HS-5 (cell line): Measurements from ENCODE around the gene RANGAP1.

ENCODE experiments used
- DNase-seq: peaks from one replicate; pipeline ENCODE4 v3.0.0-alpha.2; 2012; ENCODE audit warnings: low read depth

The RANGAP1 gene, protein sequence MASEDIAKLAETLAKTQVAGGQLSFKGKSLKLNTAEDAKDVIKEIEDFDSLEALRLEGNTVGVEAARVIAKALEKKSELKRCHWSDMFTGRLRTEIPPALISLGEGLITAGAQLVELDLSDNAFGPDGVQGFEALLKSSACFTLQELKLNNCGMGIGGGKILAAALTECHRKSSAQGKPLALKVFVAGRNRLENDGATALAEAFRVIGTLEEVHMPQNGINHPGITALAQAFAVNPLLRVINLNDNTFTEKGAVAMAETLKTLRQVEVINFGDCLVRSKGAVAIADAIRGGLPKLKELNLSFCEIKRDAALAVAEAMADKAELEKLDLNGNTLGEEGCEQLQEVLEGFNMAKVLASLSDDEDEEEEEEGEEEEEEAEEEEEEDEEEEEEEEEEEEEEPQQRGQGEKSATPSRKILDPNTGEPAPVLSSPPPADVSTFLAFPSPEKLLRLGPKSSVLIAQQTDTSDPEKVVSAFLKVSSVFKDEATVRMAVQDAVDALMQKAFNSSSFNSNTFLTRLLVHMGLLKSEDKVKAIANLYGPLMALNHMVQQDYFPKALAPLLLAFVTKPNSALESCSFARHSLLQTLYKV

GRCh38 chr22:41285820-41286638 is at the start of gene RANGAP1:
RANGAP1 (minus strand) TSS chr22:41286187; CDS start chr22:41281044, 5,143 bp downstream.
- DNase-seq: peak; percentile 94

DNA sequence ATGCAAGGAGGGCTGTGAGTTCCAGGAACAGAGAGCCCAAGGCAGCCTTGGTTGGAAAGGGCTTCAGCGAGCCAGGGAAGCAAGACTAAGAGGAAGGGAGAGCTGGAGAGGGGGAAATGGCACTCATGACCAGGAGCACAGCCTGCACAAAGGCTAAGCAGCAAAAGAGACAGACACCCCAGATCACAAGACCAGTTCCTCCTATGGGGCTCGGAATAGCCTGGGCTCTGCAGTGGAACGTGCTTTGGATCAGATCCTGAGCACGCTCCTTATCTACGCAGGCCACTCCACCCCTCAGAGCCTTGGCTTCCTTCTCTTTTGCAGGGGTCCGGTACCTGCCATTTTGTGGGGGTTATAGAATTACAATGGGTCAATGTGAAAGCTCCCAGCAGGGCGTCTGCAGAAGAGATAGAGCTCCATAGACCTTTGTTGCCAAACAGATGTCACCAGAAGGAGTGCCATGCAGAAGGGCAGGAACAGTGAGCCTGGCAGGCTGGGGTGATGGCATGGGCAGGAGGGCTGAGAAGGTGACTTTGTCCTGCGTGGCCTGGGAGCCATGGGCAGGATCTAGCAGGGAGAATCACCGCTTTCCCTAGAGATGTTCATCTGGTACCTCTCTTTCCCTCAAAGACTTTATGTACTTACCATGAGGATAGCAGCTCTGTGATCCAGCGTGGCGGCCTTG is 49.1 kb upstream of the RANGAP1 start:
- no peak for DNase-seq

- DNase-seq: no peak
Measured at GRCh38 chr22:41334215-41334614, 48.2 kb upstream of the RANGAP1 start.

DNA sequence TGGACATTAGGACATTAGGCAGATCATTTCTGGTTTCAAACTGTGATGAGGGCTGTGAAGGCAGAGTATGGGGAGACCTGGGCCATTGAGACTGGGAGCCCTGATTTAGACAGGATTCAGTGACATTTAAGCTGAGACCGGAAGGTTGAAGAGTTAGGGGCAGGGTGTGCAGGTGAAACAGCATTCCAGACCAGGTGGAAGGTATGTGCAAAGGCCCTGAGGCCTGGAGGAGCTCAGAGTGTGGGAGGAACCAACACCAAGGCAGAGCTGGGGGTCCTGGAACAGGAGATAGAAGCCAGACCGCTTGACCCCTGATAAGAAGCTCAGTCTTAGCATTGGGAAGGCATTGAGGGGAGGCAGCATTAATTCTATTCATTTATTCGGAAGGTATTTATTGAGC is 47.8 kb upstream of the RANGAP1 start:
- no peak for DNase-seq

GRCh38 chr22:41332217-41332939 is 46.4 kb upstream of the RANGAP1 start:
- no peak for DNase-seq

GRCh38 chr22:41330169-41330568 is 44.2 kb upstream of the RANGAP1 start:
- no peak for DNase-seq

- no peak for DNase-seq
Measured at GRCh38 chr22:41327124-41327523, 41.1 kb upstream of the RANGAP1 start.

- no peak for DNase-seq
Measured at GRCh38 chr22:41324821-41325528, 39.0 kb upstream of the RANGAP1 start.

GRCh38 chr22:41320416-41321240 is 34.6 kb upstream of the RANGAP1 start:
- DNase-seq: no peak

DNA sequence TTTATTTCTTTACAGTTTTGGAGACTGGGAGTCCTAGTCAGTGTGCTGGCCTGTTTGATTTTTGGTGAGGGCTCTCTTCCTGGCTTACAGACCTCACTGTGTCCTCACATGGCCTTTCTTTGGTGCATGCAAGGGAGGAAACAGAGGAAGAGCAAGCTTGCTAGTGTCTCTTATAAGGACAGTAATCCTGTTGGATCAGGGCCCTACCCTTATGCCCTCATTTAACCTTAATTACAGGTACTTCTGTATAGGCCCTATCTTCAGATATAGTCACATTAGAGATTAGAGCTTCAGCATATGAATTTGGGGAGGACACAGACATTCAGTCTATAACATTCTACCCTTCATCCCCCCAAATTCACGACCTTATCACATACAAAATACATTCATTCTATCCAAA is 29.6 kb upstream of the RANGAP1 start:
- no peak for DNase-seq

DNA sequence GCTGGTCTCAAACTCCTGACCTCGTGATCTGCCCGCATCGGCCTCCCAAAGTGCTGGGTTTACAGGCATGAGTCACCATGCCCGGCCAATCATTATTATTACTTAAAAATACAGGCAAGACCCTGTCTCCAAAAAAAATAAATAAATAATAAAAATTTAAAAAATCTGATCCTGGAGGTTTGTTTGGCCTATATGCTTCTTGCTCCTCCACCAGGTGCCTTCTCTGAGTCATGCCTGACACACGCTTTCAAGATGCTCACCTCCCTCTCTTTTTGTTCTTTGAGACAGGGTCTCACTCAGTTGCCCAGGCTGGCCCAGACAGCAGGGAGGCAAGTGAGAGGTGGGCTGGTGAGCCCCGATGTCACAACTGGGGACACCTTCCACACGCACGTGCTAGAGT is 28.8 kb upstream of the RANGAP1 start:
- no peak for DNase-seq

GRCh38 chr22:41311487-41311886 is 25.5 kb upstream of the RANGAP1 start:
- no peak for DNase-seq

- DNase-seq: no peak
Measured at GRCh38 chr22:41310336-41310735, 24.3 kb upstream of the RANGAP1 start.

GRCh38 chr22:41308544-41308947 is 22.6 kb upstream of the RANGAP1 start:
- DNase-seq: no peak

DNA sequence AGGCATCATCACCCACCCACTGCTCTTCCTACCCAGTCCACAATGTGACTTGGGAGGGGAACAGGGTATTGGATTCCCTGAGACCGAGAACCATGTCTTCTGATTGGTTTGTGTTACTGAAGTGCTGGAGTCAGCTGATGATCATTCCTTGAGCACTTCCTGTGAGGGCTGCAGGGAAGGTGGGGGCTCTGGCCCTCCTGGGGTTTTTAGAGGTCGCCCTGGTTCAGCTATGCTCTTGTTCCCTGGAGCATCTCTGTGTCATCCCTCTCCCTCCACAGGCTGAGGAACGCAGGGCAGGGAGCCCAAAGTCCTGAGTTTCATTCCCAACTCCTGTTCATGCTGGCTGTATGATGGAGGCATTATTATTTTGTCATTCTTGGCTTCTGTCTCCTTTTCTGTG is 22.1 kb upstream of the RANGAP1 start:
- no peak for DNase-seq

DNA sequence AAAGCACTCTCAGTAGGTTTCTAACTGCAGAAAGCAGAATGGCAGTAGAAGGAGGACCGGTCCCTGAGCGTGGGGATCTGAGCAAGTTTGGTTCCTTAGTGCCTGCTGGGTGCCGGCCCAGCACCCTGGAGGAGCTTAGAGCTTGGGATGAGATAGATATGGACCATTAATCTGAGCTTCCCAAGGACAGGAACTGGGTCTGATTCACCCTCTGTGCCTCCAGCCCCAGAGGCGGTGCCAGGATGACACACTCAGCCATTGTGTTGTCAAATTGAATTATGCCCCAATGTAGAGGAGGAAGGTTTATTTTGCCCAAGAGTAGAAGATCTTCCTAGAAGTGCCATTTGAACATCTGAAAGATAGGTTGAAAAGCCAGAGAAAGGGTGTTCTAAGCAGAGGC is 19.7 kb upstream of the RANGAP1 start:
- DNase-seq: peak; percentile 79

- no peak for DNase-seq
Measured at GRCh38 chr22:41302811-41303210, 16.8 kb upstream of the RANGAP1 start.

DNA sequence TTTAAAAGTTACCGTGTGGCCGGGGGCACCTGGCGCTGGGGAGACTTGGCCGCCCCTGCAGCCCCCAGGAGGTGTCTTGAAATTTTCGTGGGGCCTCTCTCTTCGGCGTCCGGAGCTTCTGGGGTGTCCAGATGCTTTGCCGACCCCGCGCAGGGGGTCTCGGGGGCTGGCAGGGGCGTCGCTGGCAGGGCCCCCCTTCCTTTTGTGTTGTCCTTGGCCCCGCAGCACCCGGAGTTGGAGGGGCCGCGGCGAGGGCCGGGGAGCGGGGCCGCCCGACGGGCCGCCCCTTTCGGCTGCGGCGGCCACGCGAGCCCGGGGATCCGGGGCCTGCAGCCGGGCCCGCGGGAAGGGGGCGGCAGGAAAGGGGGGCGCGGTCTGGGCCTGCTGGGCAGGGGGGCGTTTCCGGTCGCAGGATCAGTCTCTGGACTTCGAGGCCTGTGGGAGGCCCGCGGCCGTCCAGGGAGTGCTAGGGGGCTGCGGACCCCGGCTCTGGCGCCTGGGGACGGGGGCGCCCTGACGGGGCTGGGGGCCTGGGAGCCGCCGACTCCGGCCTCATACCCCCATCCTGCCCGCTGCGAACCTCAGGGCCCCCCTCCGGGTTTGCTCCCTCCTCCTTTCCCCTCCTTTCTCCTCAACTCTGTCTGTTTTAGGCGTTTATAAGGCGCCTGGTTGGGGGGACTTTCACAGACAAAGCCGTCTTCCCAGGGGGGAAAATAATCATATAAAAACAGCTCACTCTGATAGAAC is 16.2 kb upstream of the RANGAP1 start:
- DNase-seq: no peak
